Endodermal cell (in vitro differentiated cells): ENCODE results near the gene RPL38. TPM values are rescaled to one million over a fixed set of nuclear protein-coding genes. Genes with fewer than 3 reads are reported as not detected.

Source experiments
- DNase-seq: peaks from one replicate; pipeline ENCODE4 v3.0.0-alpha.2; 2017
- H3K27ac ChIP-seq: 2 replicates; pipeline ENCODE4 v1.5.1; 2013; ENCODE audit warnings: mild to moderate bottlenecking, low read depth, low read length, moderate library complexity
- H3K27me3 ChIP-seq: 2 replicates; pipeline ENCODE4 v1.6.1; 2013; ENCODE audit warnings: mild to moderate bottlenecking, low read length, moderate library complexity; ENCODE audit not compliant: insufficient read depth, control insufficient read depth, poor library complexity, severe bottlenecking
- H3K36me3 ChIP-seq: 2 replicates; pipeline ENCODE4 v1.7.0; 2013; ENCODE audit warnings: mild to moderate bottlenecking, low read length, moderate library complexity; ENCODE audit not compliant: control insufficient read depth, insufficient read depth
- H3K4me1 ChIP-seq: one replicate; pipeline ENCODE4 v1.7.0; 2013; ENCODE audit warnings: low read length; ENCODE audit not compliant: control insufficient read depth, insufficient read depth
- H3K4me3 ChIP-seq: 2 replicates; pipeline ENCODE4 v1.5.1; 2013; ENCODE audit warnings: mild to moderate bottlenecking, low read length, moderate library complexity
- H3K9ac ChIP-seq: 2 replicates; pipeline ENCODE4 v1.6.1; 2013; ENCODE audit warnings: mild to moderate bottlenecking, low read length, moderate library complexity; ENCODE audit not compliant: poor library complexity, severe bottlenecking; ENCODE audit errors: extremely low read depth
- H3K9me3 ChIP-seq: 2 replicates; pipeline ENCODE4 v1.6.1; 2013; ENCODE audit warnings: mild to moderate bottlenecking, low read length, moderate library complexity; ENCODE audit not compliant: control insufficient read depth
- H3K27ac Mint-ChIP-seq: 2 replicates; pipeline ENCODE4 v1.8.0; 2020; ENCODE audit warnings: mixed read lengths
- H3K27me3 Mint-ChIP-seq: 2 replicates; pipeline ENCODE4 v1.8.0; 2021; ENCODE audit warnings: mild to moderate bottlenecking, mixed read lengths; ENCODE audit not compliant: insufficient read depth
- H3K36me3 Mint-ChIP-seq: 2 replicates; pipeline ENCODE4 v1.8.0; 2020; ENCODE audit warnings: low read depth, mixed read lengths
- H3K4me1 Mint-ChIP-seq: 2 replicates; pipeline ENCODE4 v1.8.0; 2020; ENCODE audit warnings: mixed read lengths
- H3K4me3 Mint-ChIP-seq: 2 replicates; pipeline ENCODE4 v1.8.0; 2020; ENCODE audit warnings: mild to moderate bottlenecking, moderate library complexity, mixed read lengths
- H3K9me3 Mint-ChIP-seq: 2 replicates; pipeline ENCODE4 v1.8.0; 2020; ENCODE audit warnings: mild to moderate bottlenecking, mixed read lengths
- WGBS, 2 experiments: methylation state at CpG; one replicate each; pipeline versions ENCODE4 v1.1.5 to v1.1.7; 2013; ENCODE audit warnings: missing lambda C conversion rate in 2 of 2, mixed read lengths in 1 of 2; ENCODE audit not compliant: insufficient coverage in 1 of 2, insufficient read length in 1 of 2; 5-methylcytosine and 5-hydroxymethylcytosine counted together
- total RNA-seq, 2 donors: library from RNA; stranded (reverse); fragmentation: NEBNext Ultra II Directional in 1 of 2; extraction: Animal tissue kit (Norgen Biotek cat#: 25700) in 1 of 2; gene quantifications; 2 replicates in 1 of 2; 3 replicates in 1 of 2; pipeline ENCODE4 v1.2.1, GENCODE V29; 2021
- TF ChIP-seq, protein P1 (sequence below): fragments of 200-600 bp; sonication (generic); conservative IDR thresholded peaks from 2 replicates; pipeline ENCODE4 v1.5.0; 2021; ENCODE audit warnings: antibody characterized with exemption, mild to moderate bottlenecking

Gene RPL38
- total RNA-seq, 2 donors from 2014 or later = 1,155 to 1,199 TPM

DNA sequence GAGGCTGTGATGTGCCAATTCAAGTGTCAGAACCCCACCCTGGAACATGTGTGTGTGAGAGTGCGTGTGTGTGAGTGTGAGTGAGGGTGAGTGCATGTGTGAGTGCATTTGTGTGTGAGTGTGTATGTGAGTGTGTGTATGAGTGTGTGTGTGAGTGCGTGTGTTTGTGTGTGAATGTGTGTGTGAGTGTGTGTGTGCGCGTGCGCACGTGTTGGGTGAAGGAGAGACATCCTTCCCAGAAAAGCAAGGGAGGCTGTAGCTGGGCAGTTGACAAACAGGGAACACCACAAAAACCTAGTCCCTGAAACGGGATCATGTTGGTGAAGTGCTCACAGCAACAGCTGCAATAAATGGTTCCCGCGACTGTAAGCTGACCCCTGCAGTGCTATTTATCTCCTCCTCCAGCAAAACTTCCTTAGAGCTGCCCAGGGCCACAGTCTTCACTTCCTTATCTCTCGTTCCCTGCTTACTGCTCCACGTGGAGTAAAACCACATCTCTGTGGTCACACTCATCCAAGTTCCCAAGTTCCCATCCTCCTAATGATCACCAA is 40.1 kb upstream of the RPL38 start:
- peak; percentile 82 for DNase-seq
- H3K27ac ChIP-seq = no peak overlapping the region
- no peaks in the 10 kb centered on the region for H3K4me1 ChIP-seq
- 34 to 57% methylated on average over 6 to 11 of the region's 11 CpGs for WGBS, 2 experiments
- no peaks in the 10 kb centered on the region for H3K27me3 ChIP-seq
- TF ChIP-seq, protein P1, sequence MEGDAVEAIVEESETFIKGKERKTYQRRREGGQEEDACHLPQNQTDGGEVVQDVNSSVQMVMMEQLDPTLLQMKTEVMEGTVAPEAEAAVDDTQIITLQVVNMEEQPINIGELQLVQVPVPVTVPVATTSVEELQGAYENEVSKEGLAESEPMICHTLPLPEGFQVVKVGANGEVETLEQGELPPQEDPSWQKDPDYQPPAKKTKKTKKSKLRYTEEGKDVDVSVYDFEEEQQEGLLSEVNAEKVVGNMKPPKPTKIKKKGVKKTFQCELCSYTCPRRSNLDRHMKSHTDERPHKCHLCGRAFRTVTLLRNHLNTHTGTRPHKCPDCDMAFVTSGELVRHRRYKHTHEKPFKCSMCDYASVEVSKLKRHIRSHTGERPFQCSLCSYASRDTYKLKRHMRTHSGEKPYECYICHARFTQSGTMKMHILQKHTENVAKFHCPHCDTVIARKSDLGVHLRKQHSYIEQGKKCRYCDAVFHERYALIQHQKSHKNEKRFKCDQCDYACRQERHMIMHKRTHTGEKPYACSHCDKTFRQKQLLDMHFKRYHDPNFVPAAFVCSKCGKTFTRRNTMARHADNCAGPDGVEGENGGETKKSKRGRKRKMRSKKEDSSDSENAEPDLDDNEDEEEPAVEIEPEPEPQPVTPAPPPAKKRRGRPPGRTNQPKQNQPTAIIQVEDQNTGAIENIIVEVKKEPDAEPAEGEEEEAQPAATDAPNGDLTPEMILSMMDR = no peak
- Mint-ChIP-seq H3K27me3 (peaks cover 5% of the 10 kb centered on the region), H3K4me1 (no peaks in the 10 kb centered on the region), H3K27ac (no peak overlapping the region), H3K4me3 (no peak overlapping the region), H3K36me3 (no peaks in the 10 kb centered on the region), H3K9me3 (peaks cover 7% of the 10 kb centered on the region)
- no peak overlapping the region for H3K4me3 ChIP-seq
- H3K9me3 ChIP-seq = no peaks in the 10 kb centered on the region
- no peaks in the 10 kb centered on the region for H3K36me3 ChIP-seq
- H3K9ac ChIP-seq = no peak overlapping the region

DNA sequence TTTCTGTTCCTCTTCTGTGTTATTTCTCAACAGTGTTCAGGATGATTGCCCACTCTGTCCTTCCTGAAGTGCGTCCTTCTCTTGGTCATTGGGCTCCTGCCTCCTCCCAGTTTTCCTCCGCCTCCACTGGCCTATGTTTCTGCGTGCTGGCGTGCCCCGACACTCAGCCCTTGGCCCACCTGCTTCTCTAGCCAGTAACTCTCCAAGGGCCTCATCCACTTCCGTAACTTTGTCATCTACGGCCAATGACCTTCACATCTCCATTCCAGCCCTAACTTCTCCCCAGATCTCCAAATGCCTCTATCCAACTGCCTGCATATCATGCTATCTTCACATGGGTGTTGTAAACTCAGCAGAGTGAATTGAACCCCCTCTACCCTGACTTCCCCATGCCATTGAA is 39.6 kb upstream of the RPL38 start:
- Mint-ChIP-seq H3K4me3 (no peak overlapping the region), H3K9me3 (peaks cover 7% of the 10 kb centered on the region), H3K27me3 (peaks cover 5% of the 10 kb centered on the region), H3K27ac (no peak overlapping the region), H3K36me3 (no peaks in the 10 kb centered on the region), H3K4me1 (no peaks in the 10 kb centered on the region)
- DNase-seq = no peak
- Histone ChIP-seq H3K36me3 (no peaks in the 10 kb centered on the region), H3K9ac (no peak overlapping the region), H3K4me3 (no peak overlapping the region), H3K27ac (no peak overlapping the region), H3K4me1 (no peaks in the 10 kb centered on the region), H3K9me3 (no peaks in the 10 kb centered on the region), H3K27me3 (no peaks in the 10 kb centered on the region)
- WGBS, 2 experiments = 88 to 89% methylated on average over 7 of the region's 7 CpGs
- TF ChIP-seq, protein P1 = no peak

DNA sequence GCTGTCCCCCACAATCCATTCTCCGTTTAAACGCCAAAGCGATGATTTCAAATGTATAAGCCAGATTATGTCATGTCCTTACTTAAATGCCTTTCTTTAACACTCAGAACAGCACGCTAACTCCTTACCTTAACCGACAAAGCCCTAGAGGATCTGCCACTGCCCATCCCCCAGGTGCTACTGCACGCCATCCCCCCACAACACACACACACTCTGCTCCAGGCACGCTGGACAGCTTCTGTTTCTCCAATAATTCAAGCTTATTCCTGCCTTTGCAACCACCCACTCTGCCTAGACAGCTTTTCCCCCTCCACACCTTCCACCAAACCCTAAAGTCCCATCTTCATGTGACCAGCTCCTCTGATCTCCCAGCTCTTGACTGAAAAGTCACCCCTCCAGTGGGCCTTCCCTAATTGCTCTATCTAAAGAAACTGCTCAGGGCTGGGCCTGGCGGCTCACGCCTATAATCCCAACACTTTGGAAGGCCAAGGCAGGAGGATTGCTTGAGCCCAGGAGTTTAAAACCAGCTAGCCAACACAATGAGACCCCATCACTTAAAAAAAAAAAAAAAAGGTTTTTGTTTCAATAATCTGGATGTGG is 38.9 kb upstream of the RPL38 start:
- H3K4me1 ChIP-seq = no peaks in the 10 kb centered on the region
- no peaks in the 10 kb centered on the region for H3K4me1 Mint-ChIP-seq
- no peak overlapping the region for H3K4me3 Mint-ChIP-seq
- no peak overlapping the region for H3K27ac ChIP-seq
- H3K27me3 ChIP-seq = no peaks in the 10 kb centered on the region
- H3K27me3 Mint-ChIP-seq = peaks cover 5% of the 10 kb centered on the region
- H3K27ac Mint-ChIP-seq = no peak overlapping the region
- peaks cover 4% of the 10 kb centered on the region for H3K9me3 Mint-ChIP-seq
- TF ChIP-seq, protein P1 = no peak
- WGBS, 2 experiments = 89% methylated on average over 5 to 9 of the region's 9 CpGs
- DNase-seq = peak; percentile 51
- H3K36me3 ChIP-seq = no peaks in the 10 kb centered on the region
- H3K9me3 ChIP-seq = no peaks in the 10 kb centered on the region
- no peak overlapping the region for H3K4me3 ChIP-seq
- no peak overlapping the region for H3K9ac ChIP-seq
- H3K36me3 Mint-ChIP-seq = no peaks in the 10 kb centered on the region
